GM19043 (cell line): ENCODE measurements around the gene SMR3A.

Source experiments
- ATAC-seq: cut with Tn5 transposase; IDR thresholded peaks from one replicate; pipeline ENCODE4 v1.9.1; 2021; ENCODE audit warnings: low read depth; ENCODE audit not compliant: unreplicated experiment

Gene SMR3A

DNA sequence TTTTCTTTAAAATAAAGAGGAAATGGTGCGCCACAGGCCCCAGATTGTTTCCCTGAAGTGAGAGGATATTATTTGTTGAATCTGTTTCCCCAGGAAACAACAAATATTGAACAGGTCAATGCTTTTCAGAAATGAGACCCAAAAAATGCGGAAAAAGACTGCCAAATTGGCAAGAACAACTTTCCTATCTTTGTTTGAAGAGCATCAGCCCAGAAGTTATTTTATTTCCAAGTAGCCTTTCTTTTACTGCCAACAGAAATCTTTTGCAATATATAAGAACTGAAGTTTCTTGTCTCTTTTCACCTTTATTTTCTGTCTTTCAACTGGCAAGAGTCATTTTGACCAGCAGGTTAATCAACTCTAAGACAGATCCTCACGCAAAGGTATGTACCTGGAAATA lies at the start of gene SMR3A:
TSS of gene SMR3A (plus strand) at position 301 of the 400 bp plus-strand sequence. CDS start 1,356 bp downstream, outside the sequence.
- no peak for ATAC-seq

DNA sequence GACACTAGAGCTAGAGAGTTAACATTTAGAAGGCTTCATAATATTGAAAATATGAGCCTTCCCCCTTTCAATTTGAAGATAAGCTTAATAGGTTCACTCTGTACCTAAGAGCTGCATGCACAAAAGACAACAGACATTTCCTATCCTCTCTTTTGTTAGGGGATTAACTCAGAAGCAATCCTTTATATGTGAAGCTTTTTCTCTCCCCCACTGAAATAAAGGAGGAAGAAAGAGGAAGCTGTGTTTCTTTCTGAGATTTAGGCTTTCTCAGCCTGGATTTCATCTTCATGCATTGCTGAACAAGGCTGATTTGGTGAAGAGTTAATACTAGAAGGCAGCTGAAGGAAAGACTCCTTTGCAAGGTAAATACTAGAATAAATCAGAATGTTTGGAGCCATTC lies 46.8 kb upstream of the SMR3A start:
- ATAC-seq: no peak

DNA sequence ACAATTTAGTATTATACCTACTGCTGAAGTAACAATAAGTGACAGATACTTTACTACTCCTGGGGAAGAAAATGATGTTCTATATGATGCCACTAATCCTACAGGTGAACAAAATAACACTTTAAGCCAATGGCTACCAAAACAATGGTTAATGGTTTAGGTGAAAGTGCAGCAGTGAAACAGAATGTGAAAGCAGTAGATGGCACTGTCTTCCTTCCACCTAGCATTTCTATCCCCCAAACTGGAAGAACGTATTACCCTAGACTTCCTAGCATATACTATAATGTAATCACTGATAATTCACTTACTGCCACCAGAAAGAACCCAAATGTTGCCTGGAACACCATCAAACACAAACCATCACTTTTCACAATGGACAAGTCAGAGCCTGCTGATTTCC lies 44.6 kb upstream of the SMR3A start:
- ATAC-seq: peak; percentile 66

DNA sequence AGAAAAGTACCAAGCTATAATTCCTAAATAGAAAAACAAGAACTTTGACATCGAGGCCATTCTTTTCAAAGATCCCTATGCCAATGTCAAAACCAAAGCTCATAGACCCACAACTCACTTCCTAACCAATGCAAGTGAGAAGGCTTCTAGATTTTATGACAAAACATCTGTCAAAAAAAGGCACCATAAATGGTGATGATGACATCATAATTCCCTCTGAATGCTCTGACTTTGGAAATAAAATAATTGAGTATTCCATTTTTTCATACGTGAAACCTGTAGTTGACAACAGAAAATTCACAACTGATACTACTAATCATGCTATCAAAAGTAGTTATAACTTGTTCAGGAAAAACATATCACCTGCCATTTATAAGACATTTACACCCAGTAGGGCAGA lies 34.5 kb upstream of the SMR3A start:
- ATAC-seq: no peak

DNA sequence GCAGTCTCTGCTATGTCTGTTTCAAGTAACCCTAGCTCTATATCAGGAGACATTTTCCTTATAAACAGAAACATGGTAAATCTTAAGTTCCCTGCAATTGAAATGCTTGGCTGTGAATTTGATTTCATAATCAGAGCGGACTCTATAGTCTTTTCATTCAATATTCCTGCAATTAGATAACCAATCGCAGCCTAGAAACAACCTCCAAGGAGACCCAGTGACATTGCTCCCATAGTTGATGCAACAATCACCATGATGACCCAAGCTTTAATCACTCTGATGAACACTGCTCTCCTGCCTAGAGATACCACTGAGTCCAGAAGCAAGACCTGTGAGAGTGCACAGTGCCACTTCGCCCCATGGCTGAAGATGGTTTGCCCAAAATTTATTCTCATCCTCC lies 25.9 kb upstream of the SMR3A start, which contains the start of gene CABS1:
TSS of gene CABS1 (plus strand) at position 301 of the 400 bp plus-strand sequence. CDS start at position 360, 59 bp downstream.
- no peak for ATAC-seq

DNA sequence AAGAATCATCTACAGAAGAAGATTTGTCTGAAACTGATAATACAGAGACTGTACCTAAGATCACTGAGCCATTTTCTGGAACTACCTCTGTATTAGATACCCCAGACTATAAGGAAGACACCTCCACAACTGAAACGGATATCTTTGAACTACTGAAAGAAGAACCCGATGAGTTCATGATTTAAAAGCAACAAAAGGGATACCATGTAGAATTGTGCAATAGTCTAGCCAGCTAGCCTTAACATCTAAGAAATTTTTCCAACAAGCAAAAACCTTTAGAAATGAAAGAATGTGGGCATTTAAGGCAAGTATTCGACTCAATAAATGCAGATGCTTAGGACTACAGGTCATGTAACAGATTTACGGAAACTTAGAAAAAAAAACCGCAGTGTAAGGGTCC lies 24.5 kb upstream of the SMR3A start:
- no peak for ATAC-seq

DNA sequence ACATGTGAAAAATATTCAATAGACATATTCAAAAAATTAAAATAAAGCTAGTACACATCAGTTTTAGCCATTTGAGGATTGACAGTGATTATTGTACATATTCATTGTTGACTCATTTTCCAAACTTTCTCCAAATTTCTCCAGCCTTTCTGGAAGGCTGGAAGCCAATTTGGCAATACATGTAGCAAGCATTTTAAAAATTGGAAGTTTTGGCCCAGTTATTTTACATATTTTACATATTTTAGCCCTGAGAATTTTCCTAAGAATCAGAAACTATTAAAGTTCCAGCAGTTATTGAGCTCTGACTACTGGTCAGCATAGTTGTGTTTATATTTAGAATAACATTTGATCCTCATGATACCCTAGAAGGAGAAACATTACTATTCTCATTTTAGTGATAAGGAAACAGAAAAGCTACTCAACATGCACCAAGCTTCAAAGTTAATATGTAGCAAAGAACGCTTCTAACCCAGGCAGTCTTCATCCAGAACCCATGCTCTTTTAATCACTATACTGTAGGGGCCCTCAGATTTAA lies 22.6 kb upstream of the SMR3A start:
- ATAC-seq: no peak

DNA sequence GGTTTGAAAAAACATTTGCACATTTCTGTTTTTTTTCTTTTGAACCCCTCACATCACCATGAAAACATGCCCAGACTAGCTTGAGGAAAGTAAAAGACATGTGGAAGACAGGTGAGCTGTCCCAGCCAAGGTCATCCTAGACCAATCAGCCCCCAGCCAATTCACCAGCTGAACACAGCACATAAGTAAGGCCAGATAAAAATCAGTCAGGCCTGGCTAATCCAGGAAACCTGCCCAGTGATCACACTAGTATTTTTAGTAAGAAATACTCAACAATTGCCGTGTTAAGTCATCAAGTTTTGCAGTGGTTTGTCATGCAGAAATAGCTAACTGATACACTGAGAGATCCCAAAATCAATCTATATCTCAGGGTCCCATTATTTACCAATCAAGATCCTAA lies 4.4 kb upstream of the SMR3A start:
- ATAC-seq: no peak

DNA sequence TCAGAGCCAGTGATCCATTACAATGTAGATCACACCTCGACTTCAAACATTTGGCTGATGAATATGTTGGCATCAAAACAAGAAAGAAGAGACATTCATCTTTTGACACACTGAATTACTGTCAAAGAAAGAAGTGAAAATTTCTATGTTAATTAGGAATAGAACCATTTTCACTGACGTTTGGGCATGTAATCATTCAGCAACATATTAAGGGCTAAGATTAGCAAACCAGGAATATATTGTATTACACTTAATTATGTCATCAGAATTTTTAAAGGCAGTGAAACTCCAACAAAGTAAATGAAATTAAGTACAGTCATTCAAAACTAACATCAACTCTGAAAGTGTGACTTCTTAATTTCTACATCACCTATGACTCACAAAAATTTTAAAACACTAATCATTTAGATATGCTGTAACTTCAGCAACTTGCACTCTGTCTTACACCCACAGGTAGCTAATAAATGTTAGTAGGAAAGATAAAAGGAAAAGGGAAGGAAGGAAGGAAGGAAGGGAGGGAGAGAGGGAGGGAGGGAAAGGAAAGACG lies 1.4 kb upstream of the SMR3A start:
- ATAC-seq: no peak

DNA sequence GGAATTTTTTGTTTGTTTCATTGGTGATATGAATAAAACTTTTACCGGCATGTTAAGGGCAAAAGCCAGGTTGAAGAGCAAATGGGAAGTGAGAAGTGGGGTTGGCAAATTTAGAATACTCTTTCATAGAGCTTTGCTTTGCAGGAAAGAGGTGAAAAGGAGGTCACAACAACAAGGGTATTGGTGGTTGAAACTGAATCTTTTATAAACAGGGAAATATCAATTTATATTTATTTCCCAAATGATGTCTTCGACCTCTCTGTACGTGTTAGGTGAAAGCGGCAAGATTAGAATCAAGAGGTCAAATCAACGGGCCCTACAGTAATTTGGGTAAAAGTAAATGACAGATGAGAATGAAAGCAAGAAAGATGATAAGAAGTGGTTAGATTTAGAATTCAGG lies 3.4 kb downstream of the SMR3A start:
- no peak for ATAC-seq

DNA sequence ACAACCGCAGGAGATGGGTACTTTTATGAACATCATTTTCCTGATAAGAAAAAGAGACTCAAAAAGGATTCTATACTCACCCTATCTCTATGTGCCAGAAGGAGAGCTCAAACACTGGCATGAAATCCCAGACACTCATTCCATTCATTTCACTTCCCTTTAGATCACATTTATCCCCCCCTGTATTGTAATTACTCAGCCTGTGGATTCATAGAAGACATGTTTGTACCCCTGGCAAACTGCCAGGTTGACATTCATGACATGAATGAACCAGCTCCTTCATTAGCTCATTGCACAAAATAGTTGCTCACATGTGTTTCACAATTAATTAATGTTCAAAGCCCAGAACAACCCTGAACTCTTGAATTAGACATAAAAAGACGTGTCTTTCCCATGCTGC lies 4.9 kb downstream of the SMR3A start:
- ATAC-seq: no peak

DNA sequence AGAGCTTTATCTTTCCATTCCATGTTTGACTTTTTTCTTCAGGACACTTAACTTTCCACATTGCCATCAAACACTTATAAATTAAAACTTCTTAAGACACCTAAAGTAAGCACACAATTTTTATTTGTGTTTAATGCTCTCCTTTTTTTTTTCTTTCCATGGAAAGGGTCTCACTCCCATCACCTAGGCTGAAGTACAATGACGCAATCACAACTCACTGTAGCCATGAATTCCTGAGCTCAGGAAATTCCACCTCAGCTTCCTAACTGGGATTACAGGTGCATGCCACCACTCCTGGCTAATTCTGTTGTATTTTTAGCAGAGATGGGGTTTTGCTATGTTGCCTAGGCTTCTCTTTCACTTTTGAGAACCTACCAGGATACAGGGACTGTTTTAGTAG lies 7.3 kb downstream of the SMR3A start:
- ATAC-seq: no peak

DNA sequence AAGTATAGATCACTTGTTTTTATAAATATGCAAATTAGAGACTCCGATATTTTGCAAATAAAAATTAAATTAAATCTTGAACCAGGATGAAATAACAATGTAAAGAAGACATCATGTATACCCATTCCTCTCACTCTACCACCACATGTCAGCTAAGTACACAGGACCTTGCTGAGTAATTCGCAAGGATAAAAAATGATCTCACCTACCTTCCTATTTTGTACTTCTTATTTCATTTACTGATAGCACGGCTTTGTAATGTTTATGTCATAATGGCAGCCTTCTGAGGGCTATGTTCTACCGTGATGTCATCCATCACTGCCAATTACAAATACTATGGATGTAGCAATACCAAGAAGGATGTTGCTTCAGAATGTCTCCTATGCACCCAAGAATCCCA lies 11.4 kb downstream of the SMR3A start:
- no peak for ATAC-seq

DNA sequence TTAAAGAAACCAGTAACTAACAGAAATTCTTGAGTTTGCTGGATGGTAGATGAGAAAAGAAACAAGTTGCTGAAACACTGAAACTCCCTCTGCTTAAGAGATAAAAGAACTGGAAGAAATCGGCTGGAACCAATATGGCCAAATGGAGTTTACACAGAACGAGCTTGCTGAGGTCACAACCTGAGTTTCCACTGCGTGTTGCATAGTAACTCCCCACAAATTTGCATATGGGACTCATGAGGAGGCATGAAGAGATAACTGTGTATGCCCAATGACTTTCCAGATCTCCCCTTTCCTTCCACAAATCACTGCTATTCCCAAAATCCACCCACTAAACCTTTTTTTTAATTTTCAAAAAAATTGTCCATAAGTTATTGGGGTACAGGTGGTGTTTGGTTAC lies 12.2 kb downstream of the SMR3A start:
- ATAC-seq: no peak

DNA sequence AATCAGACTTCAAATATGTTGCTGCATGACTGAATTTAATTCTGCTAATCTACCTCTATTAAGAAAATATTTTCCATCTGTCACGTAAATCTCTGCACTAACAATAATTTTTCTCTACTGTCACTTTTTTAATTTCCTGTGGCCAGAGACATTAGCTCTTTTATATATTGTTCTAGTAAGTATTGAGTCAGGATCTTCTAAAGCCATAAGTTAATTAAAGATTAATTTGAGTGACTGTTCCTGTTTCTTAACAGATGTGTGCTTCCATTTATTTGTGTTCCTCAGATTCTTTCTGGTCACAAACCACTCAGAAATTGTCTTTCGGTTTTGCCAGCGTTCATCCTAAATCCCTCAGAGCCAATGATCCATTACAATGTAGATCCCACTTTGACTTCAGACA lies 20.0 kb downstream of the SMR3A start:
- ATAC-seq: no peak

DNA sequence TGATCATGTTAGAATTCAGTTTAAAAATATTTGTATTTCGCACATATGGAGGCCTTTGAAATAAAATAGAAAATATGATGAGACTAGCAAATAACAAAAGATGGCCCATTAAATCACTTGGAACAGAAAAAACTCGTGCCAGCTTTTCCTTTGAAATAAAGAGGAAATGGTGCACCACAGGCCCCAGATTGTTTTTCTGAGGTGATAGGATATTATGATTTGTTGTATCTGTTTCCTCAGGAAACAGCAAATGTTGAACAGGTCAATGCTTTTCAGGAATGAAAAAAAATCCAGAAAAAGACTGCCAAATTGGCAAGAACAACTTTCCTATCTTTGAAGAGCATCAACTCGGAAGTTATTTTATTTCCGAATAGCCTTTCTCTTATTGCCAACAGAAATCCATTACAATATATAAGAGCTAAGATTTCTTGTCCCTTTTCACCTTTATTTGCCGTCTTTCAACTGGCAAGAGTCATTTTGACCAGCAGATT lies 22.2 kb downstream of the SMR3A start, which contains the start of gene SMR3B:
TSS of gene SMR3B (plus strand) at position 441 of the 491 bp plus-strand sequence. CDS start 1,380 bp downstream, outside the sequence.
- no peak for ATAC-seq

DNA sequence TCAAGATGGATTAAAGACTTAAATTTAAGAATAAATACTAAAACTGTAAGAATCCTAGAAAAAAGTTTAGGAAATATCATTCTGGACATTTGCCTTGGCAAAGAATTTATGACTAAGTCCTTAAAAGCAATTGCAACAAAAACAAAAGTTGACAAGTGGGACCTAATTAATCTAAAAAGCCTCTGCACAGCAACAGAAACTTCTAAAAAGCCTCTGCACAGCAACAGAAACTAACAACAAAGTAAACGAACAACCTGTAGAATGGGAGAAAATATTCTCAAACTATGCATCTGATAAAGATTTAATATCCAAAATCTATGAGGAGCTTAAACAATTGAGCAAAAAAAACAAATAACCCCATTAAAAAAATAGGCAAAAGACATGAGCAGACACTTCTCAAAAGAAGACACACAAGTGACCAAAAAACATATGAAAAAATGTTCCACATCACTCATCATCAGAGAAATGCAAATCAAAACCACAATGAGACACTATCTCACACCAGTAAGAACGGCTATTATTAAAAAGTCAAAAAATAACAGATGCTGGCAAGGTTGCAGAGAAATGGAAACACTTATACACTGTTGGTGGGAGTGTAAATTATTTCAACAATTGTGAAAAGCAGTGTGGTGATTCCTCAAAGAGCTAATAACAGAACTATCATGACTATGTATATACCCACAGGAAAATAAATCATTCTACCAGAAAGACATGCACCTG lies 31.7 kb downstream of the SMR3A start:
- ATAC-seq: peak; percentile 50

DNA sequence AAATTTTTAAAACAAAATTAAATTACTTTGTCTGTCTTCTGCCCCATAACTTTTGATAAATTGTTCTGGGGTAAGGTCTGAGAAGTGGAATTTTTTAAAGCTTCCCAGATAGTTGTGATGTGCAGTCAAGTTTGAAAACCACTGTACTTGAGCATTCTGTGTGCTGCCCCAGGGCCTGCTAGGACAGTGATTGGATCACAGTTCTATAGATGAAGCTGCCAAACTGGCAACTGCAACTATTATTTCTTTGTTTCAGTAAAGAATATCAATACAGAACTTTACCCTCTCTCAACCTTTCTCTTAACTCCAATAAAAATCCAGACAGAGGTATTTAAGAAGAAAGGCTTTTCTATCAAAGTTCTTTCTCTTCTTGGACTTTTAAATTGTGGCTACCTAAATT lies 37.0 kb downstream of the SMR3A start, which contains the start of gene OPRPN:
TSS of gene OPRPN (plus strand) at position 361 of the 400 bp plus-strand sequence. CDS start 1,346 bp downstream, outside the sequence.
- no peak for ATAC-seq

DNA sequence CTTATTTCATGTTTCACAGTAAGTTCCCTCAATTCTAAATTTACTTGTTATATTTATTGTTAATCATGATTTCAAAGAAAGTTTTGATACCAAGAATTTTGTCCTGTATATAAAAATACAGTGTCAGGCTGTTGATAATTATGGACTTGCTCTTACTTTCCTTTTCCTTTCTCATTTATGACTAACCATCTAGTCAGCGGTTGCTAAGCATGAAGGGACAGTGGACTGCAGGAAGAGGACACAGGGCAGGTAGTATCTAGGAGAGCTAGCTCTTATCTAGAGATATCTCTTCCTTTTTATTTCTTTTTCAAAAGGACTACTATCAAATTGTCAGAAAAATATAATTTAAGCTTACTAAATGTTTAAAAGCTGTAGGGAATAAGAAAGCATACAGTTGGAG lies 38.8 kb downstream of the SMR3A start:
- ATAC-seq: no peak

DNA sequence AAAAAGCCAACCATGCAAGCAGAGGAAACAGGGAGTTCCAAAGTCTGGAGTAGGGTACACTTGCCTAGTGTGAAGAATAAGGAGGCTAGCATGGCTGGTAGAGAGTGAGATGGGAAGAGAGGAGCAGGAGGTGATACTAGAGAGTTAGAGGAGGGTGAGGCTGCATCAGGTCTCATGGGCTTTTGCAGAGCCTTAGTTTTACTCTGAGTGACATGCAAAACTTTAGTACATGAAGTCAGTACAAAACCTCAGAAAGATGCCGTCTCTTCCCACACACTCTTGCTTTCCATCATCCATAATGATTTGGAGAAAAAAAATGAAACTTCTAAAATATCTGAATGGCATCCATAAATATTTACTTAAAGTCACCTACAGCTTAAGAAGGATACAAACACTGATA lies 42.2 kb downstream of the SMR3A start:
- ATAC-seq: no peak

DNA sequence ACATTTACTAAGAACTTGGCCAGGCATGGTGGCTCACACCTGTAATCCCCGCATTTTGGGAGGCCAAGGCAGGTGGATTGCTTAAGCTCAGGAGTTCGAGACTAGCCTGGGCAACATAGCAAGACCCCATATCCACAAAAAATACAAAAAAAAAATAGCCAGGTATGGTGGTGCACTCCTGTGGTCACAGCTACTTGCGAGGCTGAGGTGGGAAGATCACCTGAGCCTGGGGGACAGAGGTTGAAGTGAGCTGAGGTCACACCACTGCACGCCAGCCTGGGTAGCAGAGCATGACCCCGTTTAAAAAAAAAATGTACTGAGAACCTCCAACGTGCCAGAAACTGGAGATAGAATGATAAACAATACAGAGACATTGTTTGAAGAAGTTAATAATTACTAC lies 45.2 kb downstream of the SMR3A start:
- ATAC-seq: no peak
